Effector memory CD4-positive, alpha-beta T cell (primary cell): Measurements from ENCODE around the gene PCED1B.
"Not testable (repeated sequence)": the region's sequence is repeated elsewhere in the genome, so short reads cannot be mapped to it uniquely, and the experiment has no call there.

ENCODE experiments used
- DNase-seq, 3 donors: peaks; one replicate each; pipeline ENCODE4 v3.0.0-alpha.2; 2020
- H3K27ac ChIP-seq: 2 replicates; pipeline ENCODE4 v1.7.0; 2013; ENCODE audit warnings: mild to moderate bottlenecking, low read length, moderate library complexity; ENCODE audit not compliant: insufficient read depth, poor library complexity, severe bottlenecking
- H3K27me3 ChIP-seq: replicated peaks from 2 replicates; pipeline ENCODE4 v1.7.0; 2013; ENCODE audit warnings: mild to moderate bottlenecking, low read length; ENCODE audit not compliant: insufficient read depth, control insufficient read depth, poor library complexity, severe bottlenecking
- H3K36me3 ChIP-seq: 2 replicates; pipeline ENCODE4 v1.7.0; 2013; ENCODE audit warnings: mild to moderate bottlenecking, low read length, moderate library complexity; ENCODE audit not compliant: control insufficient read depth, insufficient read depth
- H3K4me1 ChIP-seq: 2 replicates; pipeline ENCODE4 v1.7.0; 2013; ENCODE audit warnings: low read length, mild to moderate bottlenecking; ENCODE audit not compliant: control insufficient read depth, insufficient read depth, poor library complexity, severe bottlenecking
- H3K4me3 ChIP-seq: 2 replicates; pipeline ENCODE4 v1.7.0; 2013; ENCODE audit warnings: low read length, low read depth, mild to moderate bottlenecking; ENCODE audit not compliant: insufficient read depth, poor library complexity, severe bottlenecking
- H3K9me3 ChIP-seq: 2 replicates; pipeline ENCODE4 v1.7.0; 2013; ENCODE audit warnings: mild to moderate bottlenecking, low read length, moderate library complexity; ENCODE audit not compliant: control insufficient read depth

PCED1B gene

GRCh38 chr12:47041327-47041726, 38.1 kb upstream of the PCED1B start:
- Histone ChIP-seq H3K9me3 (no peaks in the 10 kb centered on the region), H3K27ac (no peak overlapping the region), H3K4me1 (no peaks in the 10 kb centered on the region), H3K36me3 (no peaks in the 10 kb centered on the region), H3K27me3 (no peaks in the 10 kb centered on the region), H3K4me3 (no peak overlapping the region)
- DNase-seq, result no peak

GRCh38 chr12:47048541-47048940, 30.9 kb upstream of the PCED1B start:
- Histone ChIP-seq H3K27me3 (no peaks in the 10 kb centered on the region), H3K36me3 (no peaks in the 10 kb centered on the region), H3K4me3 (no peak overlapping the region), H3K27ac (no peak overlapping the region), H3K4me1 (no peaks in the 10 kb centered on the region), H3K9me3 (no peaks in the 10 kb centered on the region)
- no peak for DNase-seq

- H3K4me3 ChIP-seq, H3K9me3 ChIP-seq, DNase-seq, H3K27me3 ChIP-seq, H3K4me1 ChIP-seq, H3K36me3 ChIP-seq, H3K27ac ChIP-seq: not testable (repeated sequence)
Measured at GRCh38 chr12:47051291-47051690, 28.1 kb upstream of the PCED1B start.

- H3K36me3 ChIP-seq, result no peaks in the 10 kb centered on the region
- H3K4me3 ChIP-seq, result no peak overlapping the region
- H3K9me3 ChIP-seq, result no peaks in the 10 kb centered on the region
- no peak for DNase-seq
- H3K4me1 ChIP-seq, result no peaks in the 10 kb centered on the region
- H3K27ac ChIP-seq, result no peak overlapping the region
- H3K27me3 ChIP-seq, result no peaks in the 10 kb centered on the region
Measured at GRCh38 chr12:47052274-47052673, 27.1 kb upstream of the PCED1B start.

GRCh38 chr12:47053961-47054360, 25.5 kb upstream of the PCED1B start:
- Histone ChIP-seq H3K4me1 (no peaks in the 10 kb centered on the region), H3K36me3 (no peaks in the 10 kb centered on the region), H3K4me3 (no peak overlapping the region), H3K27me3 (no peaks in the 10 kb centered on the region), H3K27ac (no peak overlapping the region), H3K9me3 (no peaks in the 10 kb centered on the region)
- DNase-seq, result no peak

GRCh38 chr12:47054659-47055058, 24.8 kb upstream of the PCED1B start:
- H3K36me3 ChIP-seq, result no peaks in the 10 kb centered on the region
- no peaks in the 10 kb centered on the region for H3K9me3 ChIP-seq
- no peak overlapping the region for H3K27ac ChIP-seq
- H3K4me1 ChIP-seq, result no peaks in the 10 kb centered on the region
- DNase-seq, result no peak
- no peak overlapping the region for H3K4me3 ChIP-seq
- H3K27me3 ChIP-seq, result no peaks in the 10 kb centered on the region

GRCh38 chr12:47055856-47056255, 23.6 kb upstream of the PCED1B start:
- not testable (repeated sequence) for DNase-seq, H3K36me3 ChIP-seq, H3K9me3 ChIP-seq, H3K27ac ChIP-seq, H3K4me1 ChIP-seq, H3K4me3 ChIP-seq, H3K27me3 ChIP-seq

GRCh38 chr12:47056944-47057343, 22.5 kb upstream of the PCED1B start:
- H3K9me3 ChIP-seq, DNase-seq, H3K27ac ChIP-seq, H3K36me3 ChIP-seq, H3K4me1 ChIP-seq, H3K27me3 ChIP-seq, H3K4me3 ChIP-seq: not testable (repeated sequence)

- H3K27me3 ChIP-seq, DNase-seq, H3K9me3 ChIP-seq, H3K36me3 ChIP-seq, H3K4me3 ChIP-seq, H3K27ac ChIP-seq, H3K4me1 ChIP-seq: not testable (repeated sequence)
Measured at GRCh38 chr12:47058640-47059039, 20.8 kb upstream of the PCED1B start.

GRCh38 chr12:47065546-47065945, 13.9 kb upstream of the PCED1B start:
- no peak overlapping the region for H3K27ac ChIP-seq
- H3K9me3 ChIP-seq, result no peaks in the 10 kb centered on the region
- no peaks in the 10 kb centered on the region for H3K36me3 ChIP-seq
- no peaks in the 10 kb centered on the region for H3K4me1 ChIP-seq
- H3K4me3 ChIP-seq, result no peak overlapping the region
- no peak for DNase-seq
- H3K27me3 ChIP-seq, result no peaks in the 10 kb centered on the region
